CD4-positive, alpha-beta memory T cell (primary cell): ENCODE measurements around the gene VCAN. TPM values are rescaled to one million over a fixed set of nuclear protein-coding genes. Genes with fewer than 3 reads are reported as not detected.

ENCODE experiments used
- CTCF ChIA-PET: fragments of 350-600 bp; sonication (Branson Sonifier 250); formaldehyde crosslinking; loops from one replicate; lab custom pipeline; 2021; ENCODE audit warnings: inconsistent platforms; ENCODE audit not compliant: partially characterized antibody; lab: Charles Lee
- POLR2A ChIA-PET: fragments of 350-600 bp; sonication (Branson Sonifier 250); formaldehyde crosslinking; loops from one replicate; lab custom pipeline; 2021; ENCODE audit not compliant: partially characterized antibody; lab: Charles Lee
- DNase-seq, 5 donors: peaks; one replicate each; pipeline versions ENCODE4 v3.0.0 to v3.0.0-alpha.2; 2020 to 2022; ENCODE audit warnings: mixed read lengths in 1 of 5
- H3K27ac ChIP-seq: one replicate; pipeline ENCODE4 v1.7.0; 2013; ENCODE audit warnings: low read depth, low read length
- H3K27me3 ChIP-seq: 2 replicates; pipeline ENCODE4 v1.7.0; 2013; ENCODE audit warnings: mild to moderate bottlenecking, low read length, moderate library complexity; ENCODE audit not compliant: insufficient read depth
- H3K36me3 ChIP-seq: 2 replicates; pipeline ENCODE4 v1.7.0; 2013; ENCODE audit warnings: mild to moderate bottlenecking, low read length, moderate library complexity; ENCODE audit not compliant: insufficient read depth
- H3K4me1 ChIP-seq: 2 replicates; pipeline ENCODE4 v1.7.0; 2013; ENCODE audit warnings: mild to moderate bottlenecking, low read length, moderate library complexity; ENCODE audit not compliant: insufficient read depth
- H3K4me3 ChIP-seq, 2 donors: one replicate each; pipeline ENCODE4 v1.7.0; 2013; ENCODE audit warnings: low read length in 2 of 2, mild to moderate bottlenecking in 1 of 2
- H3K9me3 ChIP-seq, 2 donors: one replicate each; pipeline ENCODE4 v1.7.0; 2013; ENCODE audit warnings: low read length in 2 of 2, control low read depth in 1 of 2; ENCODE audit not compliant: control insufficient read depth in 1 of 2
- H3K27ac Mint-ChIP-seq, 7 donors: one replicate each; pipeline ENCODE4 v1.8.0; 2020 to 2021; ENCODE audit warnings: mixed read lengths in 7 of 7, mild to moderate bottlenecking in 6 of 7, inconsistent platforms in 3 of 7, moderate library complexity in 3 of 7
- H3K27me3 Mint-ChIP-seq, 2 donors: one replicate each; pipeline ENCODE4 v1.8.0; 2020 to 2021; ENCODE audit warnings: mixed read lengths in 2 of 2
- H3K36me3 Mint-ChIP-seq, 2 donors: one replicate each; pipeline ENCODE4 v1.8.0; 2020 to 2021; ENCODE audit warnings: mixed read lengths in 2 of 2, inconsistent platforms in 1 of 2, mild to moderate bottlenecking in 1 of 2
- H3K4me1 Mint-ChIP-seq, 4 donors: one replicate each; pipeline ENCODE4 v1.8.0; 2020 to 2021; ENCODE audit warnings: mixed read lengths in 4 of 4, mild to moderate bottlenecking in 1 of 4
- H3K4me3 Mint-ChIP-seq, 8 donors: one replicate each; pipeline ENCODE4 v1.8.0; 2020 to 2021; ENCODE audit warnings: mixed read lengths in 8 of 8, mild to moderate bottlenecking in 7 of 8, moderate library complexity in 6 of 8, inconsistent platforms in 3 of 8
- H3K9me3 Mint-ChIP-seq, 8 donors: one replicate each; pipeline ENCODE4 v1.8.0; 2020 to 2021; ENCODE audit warnings: mixed read lengths in 8 of 8, mild to moderate bottlenecking in 5 of 8, inconsistent platforms in 3 of 8, moderate library complexity in 1 of 8
- intact Hi-C: fragments of 100-400 bp; cut with micrococcal nuclease; formaldehyde crosslinking; loops from one replicate; pipeline ENCODE4 v1.15.1; 2023
- polyA plus RNA-seq, 2 donors: library from polyadenylated mRNA; unstranded; fragments of 300-500 nt; fragmentation: Illumina TruSeq; gene quantifications; one replicate each; pipeline ENCODE4 v1.2.3, GENCODE V29; 2021
- total RNA-seq, 2 experiments: library from RNA; stranded (reverse); gene quantifications; one replicate each; pipeline ENCODE4 v1.2.3, GENCODE V29; 2021

VCAN gene
- total and polyA plus RNA-seq, 4 experiments from 2014 or later, result 0.05 to 0.09 (median 0.06) TPM; not detected in 1

- Mint-ChIP-seq H3K27me3 (peaks cover 6 to 7% of the 10 kb centered on the region in 2 donors), H3K36me3 (no peaks in the 10 kb centered on the region), H3K27ac (no peak overlapping the region), H3K9me3 (no peaks in the 10 kb centered on the region), H3K4me3 (no peak overlapping the region), H3K4me1 (no peaks in the 10 kb centered on the region)
- Histone ChIP-seq H3K27ac (no peak overlapping the region), H3K9me3 (no peaks in the 10 kb centered on the region), H3K4me1 (no peaks in the 10 kb centered on the region), H3K4me3 (no peak overlapping the region), H3K27me3 (no peaks in the 10 kb centered on the region), H3K36me3 (no peaks in the 10 kb centered on the region)
- ChIA-PET CTCF (no interaction called here), POLR2A (no interaction called here)
- intact Hi-C loops, result no loop called here
- DNase-seq, result no peak
Observed at GRCh38 chr5:83570916-83571315, 99.4 kb downstream of the VCAN start.

- H3K9me3 Mint-ChIP-seq, result no peaks in the 10 kb centered on the region
- H3K27me3 ChIP-seq, result no peaks in the 10 kb centered on the region
- DNase-seq, result no peak
- ChIA-PET POLR2A (no interaction called here), CTCF (no interaction called here)
- H3K9me3 ChIP-seq, result no peaks in the 10 kb centered on the region
- intact Hi-C loops, result no loop called here
- no peak overlapping the region for H3K4me3 ChIP-seq
- H3K4me1 Mint-ChIP-seq, result no peaks in the 10 kb centered on the region
- H3K36me3 Mint-ChIP-seq, result no peaks in the 10 kb centered on the region
- no peaks in the 10 kb centered on the region for H3K4me1 ChIP-seq
- no peaks in the 10 kb centered on the region for H3K36me3 ChIP-seq
- H3K4me3 Mint-ChIP-seq, result no peak overlapping the region
- H3K27ac ChIP-seq, result no peak overlapping the region
- H3K27ac Mint-ChIP-seq, result no peak overlapping the region
- H3K27me3 Mint-ChIP-seq, result peaks cover 0 to 3% of the 10 kb centered on the region in 2 donors
Observed at GRCh38 chr5:83572271-83572670, 100.7 kb downstream of the VCAN start.

- Histone ChIP-seq H3K4me1 (no peaks in the 10 kb centered on the region), H3K27me3 (no peaks in the 10 kb centered on the region), H3K9me3 (no peaks in the 10 kb centered on the region), H3K36me3 (no peaks in the 10 kb centered on the region), H3K4me3 (no peak overlapping the region), H3K27ac (no peak overlapping the region)
- Mint-ChIP-seq H3K27ac (no peak overlapping the region), H3K9me3 (peaks cover 0 to 3% (median 0%) of the 10 kb centered on the region in 8 donors), H3K4me1 (no peaks in the 10 kb centered on the region), H3K27me3 (peaks cover 2% of the 10 kb centered on the region in 2 donors), H3K36me3 (no peaks in the 10 kb centered on the region), H3K4me3 (no peak overlapping the region)
- ChIA-PET POLR2A (no interaction called here), CTCF (no interaction called here)
- intact Hi-C loops, result no loop called here
- DNase-seq, result no peak
Observed at GRCh38 chr5:83576341-83576740, 104.8 kb downstream of the VCAN start.

GRCh38 chr5:83577036-83577636 is 105.6 kb downstream of the VCAN start:
- Histone ChIP-seq H3K27me3 (no peaks in the 10 kb centered on the region), H3K36me3 (no peaks in the 10 kb centered on the region), H3K4me1 (no peaks in the 10 kb centered on the region), H3K4me3 (no peak overlapping the region), H3K27ac (no peak overlapping the region), H3K9me3 (no peaks in the 10 kb centered on the region)
- H3K4me3 Mint-ChIP-seq, result no peak overlapping the region
- ChIA-PET CTCF (no interaction called here), POLR2A (no interaction called here)
- H3K27me3 Mint-ChIP-seq, result peaks cover 2% of the 10 kb centered on the region in 2 donors
- no peaks in the 10 kb centered on the region for H3K36me3 Mint-ChIP-seq
- peaks cover 0 to 3% (median 0%) of the 10 kb centered on the region in 8 donors for H3K9me3 Mint-ChIP-seq
- no peaks in the 10 kb centered on the region for H3K4me1 Mint-ChIP-seq
- H3K27ac Mint-ChIP-seq, result no peak overlapping the region
- intact Hi-C loops, result no loop called here
- DNase-seq, result no peak

GRCh38 chr5:83583859-83584258 is 112.3 kb downstream of the VCAN start:
- no peak overlapping the region for H3K27ac ChIP-seq
- intact Hi-C loops, result no loop called here
- no peak for DNase-seq
- Mint-ChIP-seq H3K9me3 (no peaks in the 10 kb centered on the region), H3K27ac (no peak overlapping the region), H3K36me3 (no peaks in the 10 kb centered on the region), H3K27me3 (peaks cover 4 to 6% of the 10 kb centered on the region in 2 donors), H3K4me3 (no peak overlapping the region), H3K4me1 (no peaks in the 10 kb centered on the region)
- ChIA-PET CTCF (no interaction called here), POLR2A (no interaction called here)
- H3K27me3 ChIP-seq, result no peaks in the 10 kb centered on the region
- H3K4me3 ChIP-seq, result no peak overlapping the region
- H3K9me3 ChIP-seq, result no peaks in the 10 kb centered on the region
- H3K36me3 ChIP-seq, result no peaks in the 10 kb centered on the region
- H3K4me1 ChIP-seq, result no peaks in the 10 kb centered on the region

GRCh38 chr5:83586874-83587776 is 115.6 kb downstream of the VCAN start:
- peaks cover 4 to 6% of the 10 kb centered on the region in 2 donors for H3K27me3 Mint-ChIP-seq
- POLR2A ChIA-PET, result no interaction called here
- intact Hi-C loops, result no loop called here
- H3K27ac Mint-ChIP-seq, result no peak overlapping the region
- no peaks in the 10 kb centered on the region for H3K9me3 ChIP-seq
- no peaks in the 10 kb centered on the region for H3K27me3 ChIP-seq
- H3K36me3 ChIP-seq, result no peaks in the 10 kb centered on the region
- no peaks in the 10 kb centered on the region for H3K36me3 Mint-ChIP-seq
- no peak overlapping the region for H3K4me3 Mint-ChIP-seq
- no peak overlapping the region for H3K4me3 ChIP-seq
- H3K4me1 Mint-ChIP-seq, result no peaks in the 10 kb centered on the region
- H3K9me3 Mint-ChIP-seq, result no peaks in the 10 kb centered on the region
- H3K27ac ChIP-seq, result no peak overlapping the region
- DNase-seq, result no peak
- no peaks in the 10 kb centered on the region for H3K4me1 ChIP-seq
- CTCF ChIA-PET, result no interaction called here

GRCh38 chr5:83589786-83590185 is 118.2 kb downstream of the VCAN start:
- Histone ChIP-seq H3K36me3 (no peaks in the 10 kb centered on the region), H3K4me3 (no peak overlapping the region), H3K27ac (no peak overlapping the region), H3K4me1 (no peaks in the 10 kb centered on the region), H3K27me3 (no peaks in the 10 kb centered on the region), H3K9me3 (no peaks in the 10 kb centered on the region)
- H3K9me3 Mint-ChIP-seq, result no peaks in the 10 kb centered on the region
- no peak overlapping the region for H3K27ac Mint-ChIP-seq
- H3K36me3 Mint-ChIP-seq, result no peaks in the 10 kb centered on the region
- DNase-seq, result no peak
- peaks cover 2 to 4% of the 10 kb centered on the region in 2 donors for H3K27me3 Mint-ChIP-seq
- intact Hi-C loops, result no loop called here
- ChIA-PET POLR2A (no interaction called here), CTCF (no interaction called here)
- no peaks in the 10 kb centered on the region for H3K4me1 Mint-ChIP-seq
- H3K4me3 Mint-ChIP-seq, result no peak overlapping the region
